ENCODE results near the gene FOXJ2. TPM values are rescaled to one million over a fixed set of nuclear protein-coding genes. Genes with fewer than 3 reads are reported as not detected.

FOXJ2 gene
- total and polyA plus RNA-seq, 2 donors (not counting 1 experiment from before 2014, with no cell fraction given), result 9.5 to 19.4 TPM

DNA sequence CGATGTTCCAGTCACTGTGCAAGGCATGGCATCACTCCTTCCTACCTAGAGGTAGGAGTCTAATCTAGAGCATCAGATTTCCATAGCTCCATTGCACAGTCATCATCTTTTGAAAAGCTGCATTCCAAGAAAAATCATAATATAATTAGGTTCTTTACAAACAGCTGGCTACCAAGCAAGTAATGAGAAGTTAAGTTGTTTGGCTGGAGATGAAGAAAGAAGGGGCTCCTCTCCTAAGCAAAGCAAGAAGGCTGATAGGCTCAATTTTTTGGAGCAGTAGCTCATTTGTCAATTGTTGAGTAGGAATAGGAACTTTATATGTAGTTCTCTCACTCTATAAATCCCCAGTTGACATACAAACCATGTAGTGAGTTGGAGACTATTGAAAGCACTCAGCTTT lies 8.3 kb downstream of the FOXJ2 start:
- ChIA-PET POLR2A (interaction anchor here (0.7 kb wide), 1 partner anchor 33 kb away, joined by 3 read pairs; no protein-coding TSS in a partner anchor), CTCF (interaction anchor here (1.1 to 3.0 kb wide), 2 partner anchors 38 to 109 kb away, joined by 3 to 12 read pairs; no protein-coding TSS in a partner anchor)
- peaks cover 36 to 39% of the 10 kb centered on the region in 2 donors for H3K4me1 ChIP-seq (ENCODE audit: control insufficient read depth in 2 of 2, insufficient read depth in 2 of 2, low read length in 2 of 2)
- Mint-ChIP-seq H3K27ac (no peak overlapping the region), H3K4me1 (peaks cover 45% of the 10 kb centered on the region), H3K9me3 (ENCODE audit: insufficient read depth) (no peaks in the 10 kb centered on the region), H3K27me3 (no peaks in the 10 kb centered on the region), H3K4me3 (no peak overlapping the region)
- no peak for DNase-seq
- no peak overlapping the region for H3K4me2 ChIP-seq (replicated peaks; ENCODE audit: low read depth, low read length, poor library complexity, severe bottlenecking)
- no peaks in the 10 kb centered on the region for H3K9me3 ChIP-seq (ENCODE audit: control extremely low read depth in 1 of 3, control insufficient read depth in 2 of 3, insufficient read depth in 1 of 3, low read length in 2 of 3)
- ATAC-seq (ENCODE audit: low read depth), result no peak
- H3K9ac ChIP-seq (ENCODE audit: low read length), result no peak overlapping the region
- peaks cover 4 to 47% of the 10 kb centered on the region in 2 experiments for H3K36me3 ChIP-seq (replicated peaks in 1 of 2; ENCODE audit: control extremely low read depth in 1 of 2, control insufficient read depth in 1 of 2, extremely low read depth in 1 of 2, insufficient read depth in 2 of 2, low read length in 1 of 2)
- no peak overlapping the region for H2AFZ ChIP-seq (ENCODE audit: insufficient read depth, low read depth, low read length, poor library complexity, severe bottlenecking)
- peaks cover 35% of the 10 kb centered on the region for H3K79me2 ChIP-seq (ENCODE audit: control insufficient read depth, insufficient read depth, low read length)
- intact Hi-C loops (cut with micrococcal nuclease), result no loop called here
- no CpG with 5 or more reads among the region's 1 CpG for WGBS (ENCODE audit: insufficient coverage)
- no peak overlapping the region for H3K27ac ChIP-seq (ENCODE audit: low read length in 2 of 2)
- H3K27me3 ChIP-seq (replicated peaks in 1 of 4; ENCODE audit: control extremely low read depth in 1 of 4, control insufficient read depth in 3 of 4, insufficient read depth in 4 of 4, low read length in 3 of 4), result no peaks in the 10 kb centered on the region
- H3K4me3 ChIP-seq (ENCODE audit: control extremely low read depth in 1 of 5, extremely low read depth in 1 of 5, insufficient read depth in 1 of 5, low read depth in 2 of 5, low read length in 4 of 5), result no peak overlapping the region
- H4K20me1 ChIP-seq (ENCODE audit: control insufficient read depth, insufficient read depth, low read length, poor library complexity, severe bottlenecking), result peaks cover 8% of the 10 kb centered on the region
- TF ChIP-seq EZH2 (IDR thresholded peaks at IDR 0.05; ENCODE audit: borderline replicate concordance, insufficient read depth, low read depth, low read length, poor library complexity, severe bottlenecking) (no peak), CTCF (IDR thresholded peaks at IDR 0.05) (no peak)

Data from B cell (primary cell).